Mucosa of stomach (tissue), 1 donor: ENCODE results near the gene GMCL2.

ENCODE experiments used
- H3K27me3 ChIP-seq: one replicate; pipeline ENCODE4 v1.7.0; 2013; ENCODE audit warnings: mild to moderate bottlenecking, low read length; ENCODE audit not compliant: control insufficient read depth, insufficient read depth
- H3K36me3 ChIP-seq: one replicate; pipeline ENCODE4 v1.7.0; 2013; ENCODE audit warnings: low read length; ENCODE audit not compliant: control insufficient read depth, insufficient read depth
- H3K4me1 ChIP-seq: one replicate; pipeline ENCODE4 v1.7.0; 2013; ENCODE audit warnings: mild to moderate bottlenecking, low read length; ENCODE audit not compliant: control insufficient read depth, insufficient read depth
- H3K4me3 ChIP-seq: one replicate; pipeline ENCODE4 v1.7.0; 2013; ENCODE audit warnings: low read length
- H3K9ac ChIP-seq: one replicate; pipeline ENCODE4 v1.7.0; 2013; ENCODE audit warnings: mild to moderate bottlenecking, low read length, moderate library complexity
- H3K9me3 ChIP-seq: one replicate; pipeline ENCODE4 v1.7.0; 2013; ENCODE audit warnings: mild to moderate bottlenecking, low read length, moderate library complexity; ENCODE audit not compliant: control insufficient read depth
- donor health status: Pancreatic carcinoma.

Gene GMCL2

DNA sequence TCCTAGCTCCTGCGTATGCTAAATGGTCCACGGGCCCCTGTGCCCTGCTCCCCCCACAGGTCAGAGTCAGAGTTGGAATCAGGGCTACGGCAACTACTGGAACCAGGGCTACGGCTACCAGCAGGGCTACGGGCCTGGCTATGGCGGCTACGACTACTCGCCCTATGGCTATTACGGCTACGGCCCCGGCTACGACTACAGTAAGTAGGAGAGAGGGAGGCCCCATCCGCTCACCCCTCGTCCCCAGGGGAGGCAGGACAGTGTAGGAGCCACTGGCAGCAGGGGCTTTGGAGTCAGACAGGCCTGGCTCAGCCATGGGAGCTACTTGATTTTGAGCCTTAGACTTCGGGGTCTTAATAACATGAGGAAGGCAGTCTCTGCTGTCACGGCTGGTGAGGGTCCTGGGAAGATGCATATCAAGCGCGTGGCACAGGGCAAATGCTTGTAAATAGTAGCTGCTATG, 22.9 kb upstream of the GMCL2 start:
- H3K36me3 ChIP-seq, result peaks cover 55% of the 10 kb centered on the region
- H3K4me1 ChIP-seq, result peaks cover 74% of the 10 kb centered on the region
- no peaks in the 10 kb centered on the region for H3K9me3 ChIP-seq
- H3K4me3 ChIP-seq, result no peak overlapping the region
- H3K27me3 ChIP-seq, result no peaks in the 10 kb centered on the region
- no peak overlapping the region for H3K9ac ChIP-seq

DNA sequence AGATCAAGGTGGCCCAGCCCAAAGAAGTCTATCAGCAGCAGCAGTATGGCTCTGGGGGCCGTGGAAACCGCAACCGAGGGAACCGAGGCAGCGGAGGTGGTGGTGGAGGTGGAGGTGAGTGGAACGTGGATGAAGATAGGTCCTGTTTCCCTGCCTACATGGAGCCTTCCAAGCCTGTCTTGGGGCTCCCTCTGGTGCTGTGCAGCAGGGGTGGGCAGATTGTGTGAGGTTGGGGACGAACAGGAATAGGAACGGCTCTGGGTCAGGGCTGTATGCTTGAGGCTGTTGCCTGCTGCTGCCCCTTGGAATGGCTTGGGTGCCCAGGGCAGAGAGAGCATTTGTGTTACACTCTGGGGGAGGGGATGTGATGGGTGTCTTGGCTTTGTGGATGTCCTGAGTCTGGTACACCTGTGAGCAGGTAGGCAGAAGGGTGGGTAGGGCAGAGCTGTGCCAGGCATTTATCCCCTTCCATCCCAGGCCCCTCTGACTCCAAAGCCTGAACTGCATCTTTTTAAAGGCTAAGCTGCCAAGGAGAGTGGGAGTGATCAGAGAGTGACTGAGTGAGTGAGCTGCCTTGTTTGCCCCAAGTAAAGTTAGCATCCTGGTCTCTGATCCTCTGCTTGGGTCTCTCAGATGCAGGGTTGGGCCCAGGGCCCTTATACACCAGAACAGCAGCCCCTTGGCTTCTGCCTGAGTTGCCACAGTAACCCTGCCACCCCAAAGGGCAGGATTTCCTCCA, 22.3 kb upstream of the GMCL2 start:
- H3K36me3 ChIP-seq, result peaks cover 48% of the 10 kb centered on the region
- peaks cover 68% of the 10 kb centered on the region for H3K4me1 ChIP-seq
- H3K4me3 ChIP-seq, result no peak overlapping the region
- no peaks in the 10 kb centered on the region for H3K27me3 ChIP-seq
- H3K9me3 ChIP-seq, result no peaks in the 10 kb centered on the region
- H3K9ac ChIP-seq, result no peak overlapping the region

DNA sequence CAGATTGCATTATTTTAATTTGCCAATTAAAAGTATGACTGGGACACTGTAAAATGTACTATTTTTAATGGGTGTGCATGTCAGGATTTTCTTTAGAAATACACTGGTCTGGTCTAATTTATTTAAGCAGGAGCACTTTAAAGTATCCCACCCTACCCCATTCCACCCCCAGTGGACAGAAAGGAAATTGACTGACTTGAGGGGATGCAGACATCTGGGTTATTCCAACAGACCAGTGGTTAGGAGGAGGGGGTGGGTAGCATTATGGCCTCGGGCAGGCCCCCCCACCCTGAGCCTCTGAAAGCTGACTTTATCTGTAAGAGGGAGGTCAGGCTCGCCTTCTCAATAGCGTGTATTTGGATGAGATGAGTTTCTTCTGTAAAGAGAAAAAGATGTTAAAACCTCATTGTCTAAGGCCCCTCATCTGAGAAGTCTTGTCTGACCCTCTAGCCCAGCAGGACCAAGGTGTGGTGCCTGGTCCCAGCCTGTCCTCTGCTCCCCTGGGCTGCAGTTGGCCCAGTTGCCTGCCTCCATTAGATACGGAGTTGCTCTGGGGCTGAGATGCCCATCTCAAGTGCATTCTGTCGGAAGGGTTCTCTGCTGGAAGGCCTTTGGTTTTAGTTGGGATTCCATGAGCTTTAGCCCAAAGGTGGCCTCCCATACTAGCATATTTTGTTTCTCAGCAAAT, 21.5 kb upstream of the GMCL2 start:
- H3K9me3 ChIP-seq, result no peaks in the 10 kb centered on the region
- peak overlapping the region; percentile 7 for H3K9ac ChIP-seq
- H3K4me1 ChIP-seq, result peaks cover 60% of the 10 kb centered on the region
- peaks cover 42% of the 10 kb centered on the region for H3K36me3 ChIP-seq
- no peaks in the 10 kb centered on the region for H3K27me3 ChIP-seq
- no peak overlapping the region for H3K4me3 ChIP-seq

DNA sequence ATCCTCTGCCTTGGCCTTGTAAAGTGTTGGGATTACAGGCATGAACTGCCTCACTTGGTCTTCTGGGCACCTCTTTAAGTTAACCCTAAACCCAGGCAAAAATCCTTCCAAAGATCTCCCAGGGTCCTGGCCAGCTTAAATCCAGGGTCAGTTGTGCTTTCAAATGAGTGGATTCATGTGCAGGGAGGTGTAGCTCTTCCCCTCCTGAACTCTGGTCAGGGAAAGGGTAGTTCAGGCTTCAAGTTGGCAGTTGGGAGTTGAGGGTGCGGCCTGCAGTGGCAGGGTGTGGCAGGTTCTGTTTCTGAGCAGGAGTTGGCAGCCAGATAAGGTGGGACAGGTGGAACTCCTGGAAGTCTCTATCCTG, 20.7 kb upstream of the GMCL2 start:
- Histone ChIP-seq H3K9ac (peak overlapping the region; percentile 7), H3K27me3 (no peaks in the 10 kb centered on the region), H3K36me3 (peaks cover 34% of the 10 kb centered on the region), H3K9me3 (no peaks in the 10 kb centered on the region), H3K4me1 (peaks cover 52% of the 10 kb centered on the region), H3K4me3 (no peak overlapping the region)

DNA sequence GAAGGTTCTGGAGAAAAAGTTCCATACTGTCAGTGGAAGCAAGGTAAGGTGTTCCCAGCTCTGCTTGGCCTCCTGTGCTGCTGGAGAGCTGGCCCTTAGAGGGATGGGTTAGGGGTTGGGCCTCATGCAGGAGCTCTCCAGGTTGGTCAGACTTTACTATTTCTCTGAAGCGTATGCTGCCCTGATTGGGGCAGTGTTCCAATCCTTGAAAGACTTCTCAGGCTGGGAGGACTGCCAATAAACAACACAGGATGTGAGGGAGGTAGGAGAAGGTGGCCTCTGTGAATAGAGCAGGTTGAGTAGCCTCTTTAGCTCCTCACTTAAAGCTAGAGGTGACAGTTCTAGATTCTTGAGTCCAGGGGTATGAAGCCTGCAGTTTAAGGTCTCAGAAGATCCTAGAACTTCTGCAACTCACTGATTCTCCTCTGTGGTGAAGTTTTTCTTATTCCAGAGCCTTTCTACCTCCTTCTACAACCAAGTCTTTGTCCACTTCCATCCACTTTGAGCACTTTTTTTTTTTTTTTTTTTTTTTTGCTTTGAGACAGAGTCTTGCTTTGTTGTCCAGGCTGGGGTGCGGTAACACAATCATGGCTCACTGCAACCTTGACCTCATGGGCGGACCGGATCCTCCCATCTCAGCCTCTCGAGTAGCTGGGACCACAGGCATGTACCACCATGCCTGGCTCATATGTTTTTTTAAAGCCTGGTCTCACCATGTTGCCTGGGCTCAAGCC, 20.2 kb upstream of the GMCL2 start:
- peaks cover 31% of the 10 kb centered on the region for H3K36me3 ChIP-seq
- H3K9ac ChIP-seq, result peak overlapping the region; percentile 71
- peaks cover 46% of the 10 kb centered on the region for H3K4me1 ChIP-seq
- no peaks in the 10 kb centered on the region for H3K9me3 ChIP-seq
- H3K4me3 ChIP-seq, result no peak overlapping the region
- H3K27me3 ChIP-seq, result no peaks in the 10 kb centered on the region

DNA sequence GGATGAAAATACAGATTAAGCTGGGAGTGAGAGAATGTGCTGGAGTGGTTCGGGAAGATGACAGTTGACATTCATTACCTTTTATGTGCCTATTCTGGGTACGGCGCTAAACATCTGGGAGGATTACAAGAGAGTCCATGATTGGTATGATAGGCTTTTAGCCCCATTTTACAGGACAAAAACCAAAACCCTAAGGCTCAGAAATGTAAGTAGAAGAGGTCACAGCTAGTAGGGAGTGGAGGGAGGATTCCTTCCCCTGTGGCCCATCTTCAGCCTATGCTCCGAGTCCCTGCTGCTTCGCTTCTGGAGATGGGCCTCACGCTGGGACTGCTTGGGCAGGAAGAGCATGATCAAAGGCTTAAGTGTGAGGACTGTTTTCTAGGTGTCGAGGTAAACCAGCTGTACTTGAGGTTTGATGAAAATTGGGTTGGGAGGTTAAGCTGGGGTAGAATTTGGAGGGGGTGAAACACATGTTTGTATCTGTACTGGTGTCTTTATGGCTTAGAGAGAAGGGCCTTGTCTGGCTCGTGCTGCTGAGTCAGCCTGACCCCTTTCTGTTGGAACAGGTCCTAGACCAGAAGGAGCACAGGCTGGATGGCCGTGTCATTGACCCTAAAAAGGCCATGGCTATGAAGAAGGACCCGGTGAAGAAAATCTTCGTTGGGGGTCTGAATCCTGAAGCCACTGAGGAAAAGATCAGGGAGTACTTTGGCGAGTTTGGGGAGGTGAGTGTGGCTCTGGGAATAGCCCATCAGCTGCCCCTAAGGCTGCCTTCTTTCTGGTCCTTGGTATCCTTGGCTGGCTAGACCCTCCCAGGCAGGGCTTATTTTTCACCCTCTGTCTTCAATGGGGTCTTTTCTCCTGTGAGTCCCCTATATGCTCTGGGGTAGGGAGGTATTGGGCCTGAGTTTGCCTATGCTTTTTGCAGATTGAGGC, 19.3 kb upstream of the GMCL2 start:
- Histone ChIP-seq H3K36me3 (peaks cover 26% of the 10 kb centered on the region), H3K9ac (peak overlapping the region; percentile 71), H3K4me3 (peak overlapping the region; percentile 64), H3K9me3 (no peaks in the 10 kb centered on the region), H3K4me1 (peaks cover 40% of the 10 kb centered on the region), H3K27me3 (no peaks in the 10 kb centered on the region)

DNA sequence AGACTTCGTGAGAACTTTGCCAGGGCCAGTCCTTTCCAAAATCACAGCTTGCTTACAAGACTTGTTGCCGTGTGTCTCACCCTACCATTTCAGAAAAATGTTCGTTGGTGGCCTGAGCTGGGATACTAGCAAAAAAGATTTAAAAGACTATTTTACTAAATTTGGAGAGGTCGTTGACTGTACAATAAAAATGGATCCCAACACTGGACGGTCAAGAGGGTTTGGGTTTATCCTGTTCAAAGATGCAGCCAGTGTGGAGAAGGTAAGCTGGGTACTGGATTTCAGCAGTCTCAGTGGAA, 18.5 kb upstream of the GMCL2 start:
- peaks cover 19% of the 10 kb centered on the region for H3K36me3 ChIP-seq
- H3K9me3 ChIP-seq, result no peaks in the 10 kb centered on the region
- H3K9ac ChIP-seq, result peak overlapping the region; percentile 71
- H3K4me1 ChIP-seq, result peaks cover 40% of the 10 kb centered on the region
- H3K27me3 ChIP-seq, result no peaks in the 10 kb centered on the region
- H3K4me3 ChIP-seq, result peak overlapping the region; percentile 64

DNA sequence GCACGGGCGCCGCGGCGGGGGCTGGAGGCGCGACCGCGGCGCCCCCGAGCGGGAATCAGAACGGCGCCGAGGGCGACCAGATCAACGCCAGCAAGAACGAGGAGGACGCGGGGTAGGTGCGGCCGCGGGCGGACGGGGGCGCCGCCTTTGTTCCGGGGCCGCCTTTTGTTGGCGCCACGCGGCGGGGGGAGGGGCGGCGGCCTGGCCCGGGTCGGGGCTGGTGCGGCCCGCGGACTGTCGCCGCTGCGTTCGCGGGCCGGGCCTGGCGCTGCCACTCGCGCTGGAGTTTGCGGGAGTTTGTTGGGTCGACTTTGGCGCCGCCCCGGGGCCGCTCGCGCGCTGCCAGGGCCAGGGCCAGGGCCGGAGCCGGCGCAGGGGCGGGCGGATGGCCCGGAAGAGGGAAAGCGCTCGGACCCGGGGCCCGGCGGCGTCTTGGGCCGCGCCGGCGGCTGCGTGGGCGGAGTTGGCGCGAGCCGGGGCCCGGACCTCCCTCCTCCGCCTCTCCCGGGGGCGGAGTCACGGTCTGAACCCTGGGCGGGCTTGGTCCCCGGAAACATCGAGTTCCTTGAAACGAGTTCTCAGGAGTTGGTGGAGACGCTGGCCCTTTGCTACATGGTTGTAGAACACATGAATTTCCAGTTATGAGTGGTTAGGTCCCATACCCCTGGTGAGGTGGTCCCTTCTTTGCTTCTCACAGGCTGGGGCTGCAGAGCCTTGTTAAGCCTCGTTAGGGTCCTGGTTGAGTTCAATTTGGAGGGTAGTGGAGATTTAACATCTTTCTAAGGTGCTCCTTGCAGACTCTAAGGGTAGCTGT, 18.0 kb upstream of the GMCL2 start:
- H3K9me3 ChIP-seq, result no peaks in the 10 kb centered on the region
- H3K4me1 ChIP-seq, result peaks cover 40% of the 10 kb centered on the region
- peaks cover 14% of the 10 kb centered on the region for H3K36me3 ChIP-seq
- H3K4me3 ChIP-seq, result peak overlapping the region; percentile 64
- peak overlapping the region; percentile 71 for H3K9ac ChIP-seq
- H3K27me3 ChIP-seq, result no peaks in the 10 kb centered on the region

DNA sequence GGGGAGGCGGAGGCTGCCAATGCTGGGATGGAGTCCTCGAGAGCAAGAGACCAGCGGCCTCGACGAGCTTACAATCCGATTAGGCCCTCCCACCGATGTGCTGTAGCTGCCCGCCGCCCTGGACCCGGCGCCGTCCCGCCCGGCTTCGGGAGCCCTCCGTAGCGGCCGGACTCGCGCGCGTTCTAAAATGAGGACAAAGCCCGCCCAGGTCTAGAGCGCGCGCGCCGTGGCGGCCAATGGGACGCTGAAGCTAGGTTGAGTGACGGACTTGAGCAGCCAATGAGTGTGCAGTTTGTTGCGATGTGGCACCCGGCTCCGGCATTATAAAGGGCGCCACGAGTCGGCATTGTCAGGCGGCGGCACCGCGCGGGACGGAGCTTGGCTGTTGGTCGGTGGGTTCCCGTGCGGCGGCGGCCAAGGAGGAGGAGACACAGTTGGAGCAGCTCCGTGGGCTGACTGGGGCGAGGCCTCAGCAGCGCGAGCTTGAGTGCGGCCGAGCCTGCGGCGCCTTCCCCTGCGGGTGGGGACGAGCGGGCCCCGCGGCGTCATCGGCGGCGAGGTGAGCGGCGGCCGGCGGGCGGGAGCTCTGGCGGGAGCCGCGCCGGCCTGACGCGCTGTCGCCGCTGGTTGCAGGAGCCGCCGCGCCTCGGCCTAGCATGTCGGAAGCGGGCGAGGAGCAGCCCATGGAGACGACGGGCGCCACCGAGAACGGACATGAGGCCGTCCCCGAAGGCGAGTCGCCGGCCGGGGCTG, 17.2 kb upstream of the GMCL2 start, which contains the start of gene HNRNPAB:
Gene HNRNPAB (plus strand): TSS at position 352 of the 753 bp plus-strand sequence. CDS start 305 bp downstream, at position 657.
- Histone ChIP-seq H3K4me1 (peaks cover 36% of the 10 kb centered on the region), H3K9me3 (no peaks in the 10 kb centered on the region), H3K36me3 (peaks cover 8% of the 10 kb centered on the region), H3K4me3 (peak within 1 kb of the TSS; percentile 71), H3K9ac (peak within 1 kb of the TSS; percentile 71), H3K27me3 (no peaks in the 10 kb centered on the region)

DNA sequence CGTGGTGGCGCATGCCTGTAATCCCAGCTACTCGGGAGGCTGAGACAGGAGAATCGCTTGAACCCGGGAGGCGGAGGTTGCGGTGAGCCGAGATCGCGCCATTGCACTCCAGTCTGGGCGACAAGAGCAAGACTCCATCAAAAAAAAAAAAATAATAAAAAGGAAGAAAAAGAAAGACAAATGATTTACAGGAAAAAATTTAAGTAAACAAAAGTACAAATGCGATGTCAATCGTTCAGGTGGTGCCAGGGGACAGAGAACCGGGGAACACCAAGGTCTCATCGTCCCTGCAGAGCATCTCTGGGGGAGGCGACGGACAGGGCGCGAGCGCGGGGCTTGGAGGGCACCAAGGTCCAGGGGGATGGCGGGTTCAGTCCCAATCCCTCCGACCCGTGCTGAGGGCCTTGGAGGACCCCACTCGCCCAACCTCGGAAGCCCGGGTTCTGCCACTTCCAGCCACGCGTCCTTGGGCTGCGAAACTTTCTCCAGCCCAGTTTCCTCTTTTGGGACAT, 16.6 kb upstream of the GMCL2 start:
- Histone ChIP-seq H3K9ac (peak overlapping the region; percentile 71), H3K9me3 (no peaks in the 10 kb centered on the region), H3K27me3 (no peaks in the 10 kb centered on the region), H3K4me1 (peaks cover 30% of the 10 kb centered on the region), H3K4me3 (peak overlapping the region; percentile 71), H3K36me3 (peaks cover 2% of the 10 kb centered on the region)
